Smooth muscle cell (in vitro differentiated cells): ENCODE measurements around the gene ARHGAP23. TPM values are rescaled to one million over a fixed set of nuclear protein-coding genes. Genes with fewer than 3 reads are reported as not detected.

Experiments
- DNase-seq: peaks from one replicate; lab custom pipeline; 2025; ENCODE audit not compliant: unreplicated experiment; lab: John Stamatoyannopoulos, UW
- H2AFZ ChIP-seq: fragments of 200-600 bp; sonication (generic); 2 replicates; pipeline ENCODE4 v1.6.0; 2016; ENCODE audit warnings: antibody characterized with exemption, low read depth, mild to moderate bottlenecking
- H3F3A ChIP-seq: fragments of 200-600 bp; sonication (generic); 2 replicates; pipeline ENCODE4 v1.6.0; 2017; ENCODE audit warnings: antibody characterized with exemption, low read depth
- H3K27ac ChIP-seq: fragments of 200-600 bp; sonication (generic); 2 replicates; pipeline ENCODE4 v1.5.1; 2016; ENCODE audit warnings: low read depth, mild to moderate bottlenecking
- H3K27me3 ChIP-seq: fragments of 200-600 bp; sonication (generic); 2 replicates; pipeline ENCODE4 v1.6.1; 2016; ENCODE audit warnings: low read depth, mild to moderate bottlenecking
- H3K36me3 ChIP-seq: fragments of 200-600 bp; sonication (generic); 2 replicates; pipeline ENCODE4 v1.5.1; 2016; ENCODE audit warnings: low read depth
- H3K4me1 ChIP-seq: fragments of 200-600 bp; sonication (generic); 2 replicates; pipeline ENCODE4 v1.5.1; 2016; ENCODE audit warnings: low read depth
- H3K4me2 ChIP-seq: fragments of 200-600 bp; sonication (generic); 2 replicates; pipeline ENCODE4 v1.6.0; 2016; ENCODE audit warnings: mild to moderate bottlenecking
- H3K4me3 ChIP-seq: fragments of 200-600 bp; sonication (generic); 2 replicates; pipeline ENCODE4 v1.5.1; 2016; ENCODE audit warnings: mild to moderate bottlenecking
- H3K79me2 ChIP-seq: fragments of 200-600 bp; sonication (generic); 2 replicates; pipeline ENCODE4 v1.6.0; 2016; ENCODE audit warnings: low read depth, mild to moderate bottlenecking
- H3K9ac ChIP-seq: fragments of 200-600 bp; sonication (generic); 2 replicates; pipeline ENCODE4 v1.6.0; 2016; ENCODE audit warnings: low read depth
- H3K9me3 ChIP-seq: fragments of 200-600 bp; sonication (generic); replicated peaks from 2 replicates; pipeline ENCODE4 v1.5.1; 2016; ENCODE audit warnings: low read depth
- H4K20me1 ChIP-seq: fragments of 200-600 bp; sonication (generic); 2 replicates; pipeline ENCODE4 v1.6.0; 2016; ENCODE audit warnings: low read depth
- WGBS: methylation state at CpG from one replicate; pipeline ENCODE4 v1.1.7; 2016; ENCODE audit warnings: low lambda C conversion rate; 5-methylcytosine and 5-hydroxymethylcytosine counted together
- polyA plus RNA-seq: library from polyadenylated mRNA; unstranded; fragments of >200 nt; fragmentation: Nextera tagmentation; extraction: Ambion mirVana; gene quantifications from 2 replicates; pipeline ENCODE4 v1.2.1, GENCODE V29; 2016
- total RNA-seq: library from RNA; depleted of rRNA; stranded (reverse); fragments of >200 nt; gene quantifications from 2 replicates; pipeline ENCODE4 v1.2.3, GENCODE V29; 2014
- TF ChIP-seq, protein P1 (sequence below): fragments of 200-600 bp; sonication (generic); IDR thresholded peaks from 2 replicates; pipeline ENCODE4 v1.5.1; 2017; ENCODE audit warnings: borderline replicate concordance, mild to moderate bottlenecking, antibody characterized with exemption; ENCODE audit not compliant: insufficient read depth, poor library complexity, severe bottlenecking

Gene ARHGAP23
- total and polyA plus RNA-seq, 2 experiments from 2014 or later, result 24.9 to 34.0 TPM

DNA sequence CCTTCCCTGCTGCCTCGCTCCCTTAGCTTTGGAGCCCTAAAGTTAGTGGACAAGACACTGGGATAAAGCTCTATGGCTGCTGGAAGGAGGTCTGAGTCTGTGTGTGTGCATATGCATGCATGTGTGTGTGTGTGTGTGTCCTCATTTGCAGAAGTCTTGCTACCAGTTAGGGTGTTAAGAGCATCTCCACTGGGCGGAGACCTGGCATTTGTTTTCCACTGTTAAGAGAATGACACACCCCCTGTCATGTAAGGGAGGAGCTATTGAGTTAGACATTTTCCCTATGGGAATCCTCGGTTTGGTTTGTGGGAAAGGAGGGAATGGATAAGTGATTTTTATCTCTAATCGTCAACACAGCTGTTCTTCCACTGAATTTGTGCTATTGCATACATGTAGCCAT lies 24.8 kb upstream of the ARHGAP23 start:
- Histone ChIP-seq H2AFZ (no peak overlapping the region), H3F3A (no peaks in the 10 kb centered on the region), H3K9me3 (no peaks in the 10 kb centered on the region), H3K27ac (no peak overlapping the region), H3K9ac (no peak overlapping the region), H3K4me2 (no peak overlapping the region), H3K4me1 (no peaks in the 10 kb centered on the region), H3K36me3 (no peaks in the 10 kb centered on the region), H3K79me2 (no peaks in the 10 kb centered on the region), H4K20me1 (no peaks in the 10 kb centered on the region), H3K27me3 (no peaks in the 10 kb centered on the region), H3K4me3 (no peak overlapping the region)
- TF ChIP-seq, protein P1, sequence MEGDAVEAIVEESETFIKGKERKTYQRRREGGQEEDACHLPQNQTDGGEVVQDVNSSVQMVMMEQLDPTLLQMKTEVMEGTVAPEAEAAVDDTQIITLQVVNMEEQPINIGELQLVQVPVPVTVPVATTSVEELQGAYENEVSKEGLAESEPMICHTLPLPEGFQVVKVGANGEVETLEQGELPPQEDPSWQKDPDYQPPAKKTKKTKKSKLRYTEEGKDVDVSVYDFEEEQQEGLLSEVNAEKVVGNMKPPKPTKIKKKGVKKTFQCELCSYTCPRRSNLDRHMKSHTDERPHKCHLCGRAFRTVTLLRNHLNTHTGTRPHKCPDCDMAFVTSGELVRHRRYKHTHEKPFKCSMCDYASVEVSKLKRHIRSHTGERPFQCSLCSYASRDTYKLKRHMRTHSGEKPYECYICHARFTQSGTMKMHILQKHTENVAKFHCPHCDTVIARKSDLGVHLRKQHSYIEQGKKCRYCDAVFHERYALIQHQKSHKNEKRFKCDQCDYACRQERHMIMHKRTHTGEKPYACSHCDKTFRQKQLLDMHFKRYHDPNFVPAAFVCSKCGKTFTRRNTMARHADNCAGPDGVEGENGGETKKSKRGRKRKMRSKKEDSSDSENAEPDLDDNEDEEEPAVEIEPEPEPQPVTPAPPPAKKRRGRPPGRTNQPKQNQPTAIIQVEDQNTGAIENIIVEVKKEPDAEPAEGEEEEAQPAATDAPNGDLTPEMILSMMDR, result no peak
- WGBS, result 74% methylated on average over 4 of the region's 4 CpGs
- DNase-seq, result no peak

DNA sequence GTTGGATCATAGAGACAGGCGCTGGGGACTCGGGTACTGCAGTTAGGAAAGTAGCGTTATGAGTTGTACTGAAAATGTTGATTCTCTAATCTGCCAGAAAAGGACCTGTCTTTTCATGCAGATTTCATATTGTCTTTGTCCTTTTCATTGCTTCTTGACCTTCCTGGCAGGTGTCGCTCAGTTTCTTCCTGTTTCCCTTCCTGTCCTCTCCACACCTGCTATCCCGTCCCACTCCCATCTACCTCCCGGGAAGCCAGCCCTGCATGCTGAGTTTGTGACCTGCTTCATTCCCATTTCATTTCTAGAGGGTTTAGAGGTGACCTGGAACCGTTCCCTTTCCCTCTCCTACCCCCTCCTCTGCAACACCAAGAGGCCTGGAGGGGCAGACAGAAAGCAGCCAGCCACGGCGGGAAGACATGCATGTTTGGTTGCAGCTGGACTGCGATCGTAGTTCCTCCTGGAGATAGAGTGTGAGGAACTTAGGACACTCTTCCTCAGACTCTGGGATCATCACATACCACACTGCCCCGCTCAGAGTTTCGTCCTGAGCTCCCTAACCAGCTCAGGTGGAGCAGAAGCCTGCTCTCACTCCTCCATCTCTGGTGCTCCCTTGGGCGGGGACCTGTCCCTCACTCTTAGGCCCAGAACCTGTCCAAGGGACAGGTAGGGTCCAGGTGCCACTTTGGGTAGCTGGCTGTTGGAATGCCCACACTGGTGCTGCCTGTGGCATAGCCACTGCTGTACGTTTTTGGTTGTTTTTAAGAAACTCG lies 23.9 kb upstream of the ARHGAP23 start:
- Histone ChIP-seq H3K27ac (no peak overlapping the region), H3K9ac (no peak overlapping the region), H3K9me3 (no peaks in the 10 kb centered on the region), H3K4me1 (no peaks in the 10 kb centered on the region), H3K79me2 (no peaks in the 10 kb centered on the region), H3K36me3 (no peaks in the 10 kb centered on the region), H3F3A (no peaks in the 10 kb centered on the region), H2AFZ (no peak overlapping the region), H3K27me3 (no peaks in the 10 kb centered on the region), H4K20me1 (no peaks in the 10 kb centered on the region), H3K4me3 (no peak overlapping the region), H3K4me2 (no peak overlapping the region)
- WGBS, result 87% methylated on average over 16 of the region's 16 CpGs
- DNase-seq, result no peak
- TF ChIP-seq, protein P1, result no peak

DNA sequence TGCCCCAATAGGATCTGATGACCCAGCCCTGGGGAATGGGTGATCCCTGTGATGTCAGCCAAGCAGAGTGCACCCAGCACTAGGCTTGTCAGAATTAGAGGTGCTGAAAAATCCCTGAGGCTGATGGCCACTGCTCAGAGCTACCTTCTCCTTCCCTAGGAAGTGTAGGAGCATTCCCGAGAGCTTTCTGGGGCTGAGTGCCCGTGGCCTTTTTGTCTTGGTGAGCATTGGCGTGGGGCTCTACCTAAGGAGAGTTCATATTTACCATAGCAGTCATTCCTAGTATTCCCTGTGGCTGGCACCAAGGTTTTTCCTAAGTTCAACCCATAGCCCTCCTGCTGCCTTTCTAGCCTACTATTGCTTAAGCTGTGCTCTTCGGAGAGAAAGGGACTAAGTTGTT lies 22.6 kb upstream of the ARHGAP23 start:
- DNase-seq, result no peak
- no peak overlapping the region for H3K27ac ChIP-seq
- H3F3A ChIP-seq, result no peaks in the 10 kb centered on the region
- no peak overlapping the region for H3K9ac ChIP-seq
- H3K4me1 ChIP-seq, result no peaks in the 10 kb centered on the region
- no peaks in the 10 kb centered on the region for H3K36me3 ChIP-seq
- WGBS, result 94% methylated on average over 4 of the region's 4 CpGs
- TF ChIP-seq, protein P1, result no peak
- H4K20me1 ChIP-seq, result no peaks in the 10 kb centered on the region
- H3K9me3 ChIP-seq, result no peaks in the 10 kb centered on the region
- H3K4me2 ChIP-seq, result no peak overlapping the region
- H2AFZ ChIP-seq, result no peak overlapping the region
- no peak overlapping the region for H3K4me3 ChIP-seq
- no peaks in the 10 kb centered on the region for H3K27me3 ChIP-seq
- H3K79me2 ChIP-seq, result no peaks in the 10 kb centered on the region

DNA sequence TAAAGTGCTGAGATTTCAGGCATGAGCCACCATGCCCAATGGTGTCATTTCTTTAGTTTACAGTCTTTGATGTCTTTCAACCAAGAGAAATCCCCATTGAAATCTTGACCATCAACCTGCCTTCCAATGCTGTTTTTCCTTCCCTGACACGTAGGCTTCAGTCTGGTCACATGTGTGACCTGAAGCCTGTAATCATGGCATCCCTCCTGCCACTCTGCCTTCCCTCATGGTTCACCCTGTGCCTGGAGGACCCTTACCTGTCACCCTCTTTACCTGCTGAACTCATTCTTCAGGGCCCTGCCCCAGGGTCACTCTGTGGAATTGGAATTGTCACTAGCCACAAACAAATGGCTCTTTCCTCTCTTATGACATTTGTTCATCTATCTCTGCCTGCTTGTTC lies 18.1 kb upstream of the ARHGAP23 start:
- H3F3A ChIP-seq, result no peaks in the 10 kb centered on the region
- H3K27ac ChIP-seq, result no peak overlapping the region
- no peaks in the 10 kb centered on the region for H4K20me1 ChIP-seq
- no peaks in the 10 kb centered on the region for H3K27me3 ChIP-seq
- H3K9ac ChIP-seq, result no peak overlapping the region
- 80% methylated on average over 1 of the region's 1 CpG for WGBS
- H3K4me2 ChIP-seq, result no peak overlapping the region
- H3K4me3 ChIP-seq, result no peak overlapping the region
- H3K9me3 ChIP-seq, result no peaks in the 10 kb centered on the region
- H3K79me2 ChIP-seq, result no peaks in the 10 kb centered on the region
- H3K36me3 ChIP-seq, result no peaks in the 10 kb centered on the region
- H2AFZ ChIP-seq, result no peak overlapping the region
- DNase-seq, result no peak
- TF ChIP-seq, protein P1, result no peak
- peaks cover 4% of the 10 kb centered on the region for H3K4me1 ChIP-seq
